ENCODE data around the gene EPB41L5.
"Not testable (repeated sequence)": the region's sequence is repeated elsewhere in the genome, so short reads cannot be mapped to it uniquely, and the experiment has no call there.

EPB41L5 gene

GRCh38 chr2:120132691-120133090, 119.8 kb downstream of the EPB41L5 start:
- TF ChIP-seq CTCF (IDR thresholded peaks at IDR 0.05; ENCODE audit: low read length): no peak
- TF ChIP-seq EZH2 (IDR thresholded peaks at IDR 0.05; ENCODE audit: borderline replicate concordance, low read length): no peak
- Histone ChIP-seq H3K9ac (ENCODE audit: low read length) (no peak overlapping the region), H3K4me2 (ENCODE audit: low read length) (no peak overlapping the region), H3K79me2 (ENCODE audit: insufficient read depth, low read length) (no peaks in the 10 kb centered on the region), H3K4me3 (ENCODE audit: low read depth, low read length, poor library complexity, severe bottlenecking) (no peak overlapping the region), H3F3A (ENCODE audit: insufficient read depth, low read length) (no peaks in the 10 kb centered on the region), H3K27me3 (ENCODE audit: insufficient read depth, low read length) (no peaks in the 10 kb centered on the region), H3K36me3 (ENCODE audit: insufficient read depth, low read length) (peaks cover 38% of the 10 kb centered on the region), H3K9me2 (ENCODE audit: low read depth, low read length) (no peaks in the 10 kb centered on the region), H3K27ac (ENCODE audit: low read depth, low read length, poor library complexity, severe bottlenecking) (no peak overlapping the region), H2AFZ (ENCODE audit: low read length) (no peak overlapping the region), H3K9me3 (ENCODE audit: low read length) (no peaks in the 10 kb centered on the region), H3K4me1 (ENCODE audit: insufficient read depth, low read length, severe bottlenecking) (no peaks in the 10 kb centered on the region), H4K20me1 (ENCODE audit: insufficient read depth, low read length) (no peaks in the 10 kb centered on the region)

GRCh38 chr2:120133572-120134244, 120.8 kb downstream of the EPB41L5 start:
- Histone ChIP-seq H3K9ac (ENCODE audit: low read length) (no peak overlapping the region), H3K27me3 (ENCODE audit: insufficient read depth, low read length) (no peaks in the 10 kb centered on the region), H3K4me2 (ENCODE audit: low read length) (no peak overlapping the region), H3K4me1 (ENCODE audit: insufficient read depth, low read length, severe bottlenecking) (no peaks in the 10 kb centered on the region), H3K27ac (ENCODE audit: low read depth, low read length, poor library complexity, severe bottlenecking) (no peak overlapping the region), H3K4me3 (ENCODE audit: low read depth, low read length, poor library complexity, severe bottlenecking) (no peak overlapping the region), H3K79me2 (ENCODE audit: insufficient read depth, low read length) (no peaks in the 10 kb centered on the region), H3F3A (ENCODE audit: insufficient read depth, low read length) (no peaks in the 10 kb centered on the region), H3K9me3 (ENCODE audit: low read length) (no peaks in the 10 kb centered on the region), H4K20me1 (ENCODE audit: insufficient read depth, low read length) (no peaks in the 10 kb centered on the region), H3K9me2 (ENCODE audit: low read depth, low read length) (no peaks in the 10 kb centered on the region), H2AFZ (ENCODE audit: low read length) (no peak overlapping the region), H3K36me3 (ENCODE audit: insufficient read depth, low read length) (peaks cover 38% of the 10 kb centered on the region)
- TF ChIP-seq CTCF (IDR thresholded peaks at IDR 0.05; ENCODE audit: low read length): no peak
- no peak for TF ChIP-seq EZH2 (IDR thresholded peaks at IDR 0.05; ENCODE audit: borderline replicate concordance, low read length)

- H2AFZ ChIP-seq (ENCODE audit: low read length): no peak overlapping the region
- H3K4me1 ChIP-seq (ENCODE audit: insufficient read depth, low read length, severe bottlenecking): no peaks in the 10 kb centered on the region
- no peak overlapping the region for H3K27ac ChIP-seq (ENCODE audit: low read depth, low read length, poor library complexity, severe bottlenecking)
- no peaks in the 10 kb centered on the region for H3F3A ChIP-seq (ENCODE audit: insufficient read depth, low read length)
- H4K20me1 ChIP-seq (ENCODE audit: insufficient read depth, low read length): no peaks in the 10 kb centered on the region
- no peak overlapping the region for H3K4me2 ChIP-seq (ENCODE audit: low read length)
- H3K4me3 ChIP-seq (ENCODE audit: low read depth, low read length, poor library complexity, severe bottlenecking): no peak overlapping the region
- peaks cover 38% of the 10 kb centered on the region for H3K36me3 ChIP-seq (ENCODE audit: insufficient read depth, low read length)
- H3K79me2 ChIP-seq (ENCODE audit: insufficient read depth, low read length): no peaks in the 10 kb centered on the region
- no peak overlapping the region for H3K9ac ChIP-seq (ENCODE audit: low read length)
- H3K9me3 ChIP-seq (ENCODE audit: low read length): no peaks in the 10 kb centered on the region
- H3K9me2 ChIP-seq (ENCODE audit: low read depth, low read length): no peaks in the 10 kb centered on the region
- H3K27me3 ChIP-seq (ENCODE audit: insufficient read depth, low read length): no peaks in the 10 kb centered on the region
- TF ChIP-seq CTCF (IDR thresholded peaks at IDR 0.05; ENCODE audit: low read length): no peak
- TF ChIP-seq EZH2 (IDR thresholded peaks at IDR 0.05; ENCODE audit: borderline replicate concordance, low read length): no peak
Measured at GRCh38 chr2:120134263-120134662, 121.4 kb downstream of the EPB41L5 start.

GRCh38 chr2:120135013-120135412, 122.1 kb downstream of the EPB41L5 start:
- peaks cover 38% of the 10 kb centered on the region for H3K36me3 ChIP-seq (ENCODE audit: insufficient read depth, low read length)
- not testable (repeated sequence) for H3K9me3 ChIP-seq (ENCODE audit: low read length); H2AFZ ChIP-seq (ENCODE audit: low read length); H3K79me2 ChIP-seq (ENCODE audit: insufficient read depth, low read length); H3K4me2 ChIP-seq (ENCODE audit: low read length); H4K20me1 ChIP-seq (ENCODE audit: insufficient read depth, low read length); H3F3A ChIP-seq (ENCODE audit: insufficient read depth, low read length); H3K27me3 ChIP-seq (ENCODE audit: insufficient read depth, low read length); H3K4me3 ChIP-seq (ENCODE audit: low read depth, low read length, poor library complexity, severe bottlenecking); H3K9me2 ChIP-seq (ENCODE audit: low read depth, low read length); H3K9ac ChIP-seq (ENCODE audit: low read length); H3K27ac ChIP-seq (ENCODE audit: low read depth, low read length, poor library complexity, severe bottlenecking); H3K4me1 ChIP-seq (ENCODE audit: insufficient read depth, low read length, severe bottlenecking)
